A673 (cell line): ENCODE results near the gene ITIH2. TPM values are rescaled to one million over a fixed set of nuclear protein-coding genes. Genes with fewer than 3 reads are reported as not detected.
"Not testable (repeated sequence)": the region's sequence is repeated elsewhere in the genome, so short reads cannot be mapped to it uniquely, and the experiment has no call there.

Source experiments
- Bru-seq: library from RNA; stranded (reverse); fragments of 400-500 nt; gene quantifications from one replicate; lab custom pipeline; 2021; lab: Mats Ljungman, UMichigan
- BruChase-seq, 2 experiments: library from RNA; stranded (reverse); fragments of 400-500 nt; gene quantifications; one replicate each; lab custom pipeline; 2021; lab: Mats Ljungman, UMichigan
- BruUV-seq: library from RNA; stranded (reverse); fragments of 400-500 nt; replicated peaks from 2 replicates; lab custom pipeline; 2021; lab: Mats Ljungman, UMichigan
- CTCF ChIA-PET: fragments of 300-600 bp; sonication (Branson Sonifier 250); formaldehyde crosslinking; loops from one replicate; lab custom pipeline; 2022; ENCODE audit warnings: antibody characterized with exemption; lab: Charles Lee
- POLR2A ChIA-PET: fragments of 300-600 bp; sonication (Branson Sonifier 250); formaldehyde crosslinking; loops from one replicate; lab custom pipeline; 2022; ENCODE audit warnings: antibody characterized with exemption; ENCODE audit not compliant: low non-redundant PET; lab: Charles Lee
- DNase-seq: peaks from one replicate; pipeline ENCODE4 v3.0.0-alpha.2; 2015; ENCODE audit warnings: low spot score
- H3K27ac ChIP-seq: fragments of 200-600 bp; sonication (generic); 2 replicates; pipeline ENCODE4 v1.5.1; 2016; ENCODE audit warnings: mixed run types, low read depth, mild to moderate bottlenecking, mixed read lengths, antibody characterized with exemption, low read length; ENCODE audit not compliant: poor library complexity, severe bottlenecking
- H3K27me3 ChIP-seq: fragments of 200-600 bp; sonication (generic); replicated peaks from 2 replicates; pipeline ENCODE4 v1.6.1; 2017; ENCODE audit warnings: mixed run types, low read depth, mild to moderate bottlenecking, mixed read lengths, antibody characterized with exemption, low read length; ENCODE audit not compliant: insufficient read depth, poor library complexity
- H3K36me3 ChIP-seq: fragments of 200-600 bp; sonication (generic); 2 replicates; pipeline ENCODE4 v1.6.1; 2016; ENCODE audit warnings: mixed run types, mild to moderate bottlenecking, mixed read lengths, antibody characterized with exemption, low read length; ENCODE audit not compliant: insufficient read depth, poor library complexity, severe bottlenecking
- H3K4me1 ChIP-seq: fragments of 200-600 bp; sonication (generic); 2 replicates; pipeline ENCODE4 v1.6.1; 2017; ENCODE audit warnings: mixed run types, mild to moderate bottlenecking, mixed read lengths, antibody characterized with exemption, low read length; ENCODE audit not compliant: insufficient read depth, poor library complexity, severe bottlenecking
- H3K4me3 ChIP-seq: fragments of 200-600 bp; sonication (generic); 2 replicates; pipeline ENCODE4 v1.5.1; 2016; ENCODE audit warnings: low read depth, mixed run types, mild to moderate bottlenecking, mixed read lengths, low read length; ENCODE audit not compliant: poor library complexity, severe bottlenecking
- H3K9me3 ChIP-seq: fragments of 200-600 bp; sonication (generic); 2 replicates; pipeline ENCODE4 v1.6.1; 2016; ENCODE audit warnings: mixed run types, low read depth, mild to moderate bottlenecking, mixed read lengths, antibody characterized with exemption, low read length; ENCODE audit not compliant: poor library complexity, severe bottlenecking
- CTCF ChIP-seq: fragments of 300-800, 200-600 bp; sonication (generic); conservative IDR thresholded peaks from 2 replicates; pipeline ENCODE4 v1.5.1; 2017; ENCODE audit warnings: low read depth, mild to moderate bottlenecking, antibody characterized with exemption, low read length, moderate library complexity, mixed read lengths
- EZH2 ChIP-seq: fragments of 200-600 bp; sonication (generic); IDR thresholded peaks from 2 replicates; pipeline ENCODE4 v1.6.1; 2017; ENCODE audit warnings: borderline replicate concordance, low read depth, mild to moderate bottlenecking, mixed read lengths, antibody characterized with exemption, low read length; ENCODE audit not compliant: poor library complexity, severe bottlenecking
- intact Hi-C: fragments of 100-400 bp; cut with micrococcal nuclease; formaldehyde crosslinking; loops from one replicate; pipeline ENCODE4 v1.10.0; 2022; ENCODE audit not compliant: unreplicated experiment
- long read RNA-seq: library from polyadenylated mRNA; stranded (forward); transcript quantifications from one replicate; pipeline ENCODE4 v2.0.0, GENCODE V29; 2022
- total RNA-seq: library from RNA; stranded (reverse); gene quantifications from 2 replicates; pipeline ENCODE4 v1.2.3, GENCODE V29; 2021

ITIH2 gene
- total RNA-seq (not detected in 2 replicates), Bru-seq, nascent RNA (not detected), BruChase-seq, experiment 1, labeled RNA remaining after a 2-hour chase (not detected), BruChase-seq, experiment 2, labeled RNA remaining after a 6-hour chase (not detected)
- long read RNA-seq, result 0 reads

- no peak for DNase-seq
- ChIA-PET CTCF (no interaction called here), POLR2A (no interaction called here)
- Histone ChIP-seq H3K27me3 (peaks cover 22% of the 10 kb centered on the region), H3K4me1 (no peaks in the 10 kb centered on the region), H3K36me3 (no peaks in the 10 kb centered on the region), H3K9me3 (no peaks in the 10 kb centered on the region), H3K27ac (no peak within 1 kb of the TSS), H3K4me3 (no peak within 1 kb of the TSS)
- no TSS peak for BruUV-seq
- intact Hi-C loops, result no loop called here
- no peak for TF ChIP-seq CTCF
- no peak for TF ChIP-seq EZH2
Observed at GRCh38 chr10:7703140-7703539, at the start of gene ITIH2. TSS of gene ITIH2 (plus strand) at chr10:7703316. CDS start at chr10:7703435, 119 bp downstream.

GRCh38 chr10:7657079-7657478 is 46.0 kb upstream of the ITIH2 start:
- H3K27ac ChIP-seq, CTCF ChIA-PET, DNase-seq, intact Hi-C loops, H3K4me3 ChIP-seq, H3K4me1 ChIP-seq, BruUV-seq, POLR2A ChIA-PET, H3K9me3 ChIP-seq, H3K36me3 ChIP-seq: not testable (repeated sequence)
- peaks cover 56% of the 10 kb centered on the region for H3K27me3 ChIP-seq

- TF ChIP-seq EZH2 (no peak), CTCF (no peak)
- BruUV-seq, result no TSS peak
- Histone ChIP-seq H3K27me3 (peaks cover 55% of the 10 kb centered on the region), H3K9me3 (no peaks in the 10 kb centered on the region), H3K4me1 (no peaks in the 10 kb centered on the region), H3K4me3 (no peak overlapping the region), H3K36me3 (no peaks in the 10 kb centered on the region), H3K27ac (no peak overlapping the region)
- ChIA-PET CTCF (no interaction called here), POLR2A (no interaction called here)
- intact Hi-C loops, result no loop called here
- no peak for DNase-seq
Observed at GRCh38 chr10:7657552-7657951, 45.6 kb upstream of the ITIH2 start.

GRCh38 chr10:7659560-7659959 is 43.6 kb upstream of the ITIH2 start:
- Histone ChIP-seq H3K27me3 (peaks cover 60% of the 10 kb centered on the region), H3K4me3 (no peak overlapping the region), H3K27ac (no peak overlapping the region), H3K4me1 (no peaks in the 10 kb centered on the region), H3K36me3 (no peaks in the 10 kb centered on the region), H3K9me3 (no peaks in the 10 kb centered on the region)
- TF ChIP-seq EZH2 (no peak), CTCF (no peak)
- DNase-seq, result no peak
- no TSS peak for BruUV-seq
- CTCF ChIA-PET, result interaction anchor here (0.8 kb wide), 1 partner anchor 134 kb away, joined by 4 read pairs; no protein-coding TSS in a partner anchor
- POLR2A ChIA-PET, result no interaction called here
- intact Hi-C loops, result no loop called here
